Omental fat pad (tissue), 4 donors: Measurements from ENCODE around the gene MND1. TPM values are rescaled to one million over a fixed set of nuclear protein-coding genes. Genes with fewer than 3 reads are reported as not detected.
"Not testable (repeated sequence)": the region's sequence is repeated elsewhere in the genome, so short reads cannot be mapped to it uniquely, and the experiment has no call there.

Source experiments
- ATAC-seq: fragments of 150-250 bp; one replicate; pipeline ENCODE4 v1.9.1; 2016; ENCODE audit warnings: mild to moderate bottlenecking, moderate library complexity; ENCODE audit not compliant: low FRiP score
- DNase-seq: peaks from one replicate; pipeline ENCODE4 v3.0.0-alpha.2; 2019; ENCODE audit warnings: low spot score
- CTCF ChIP-seq, 3 donors: fragments of 450-650 bp; IDR thresholded peaks; one replicate each; pipeline ENCODE4 v1.5.1; 2016 to 2017; ENCODE audit warnings: antibody characterized with exemption in 3 of 3, mild to moderate bottlenecking in 3 of 3, moderate library complexity in 2 of 3
- total RNA-seq, 4 donors: library from RNA; depleted of rRNA; stranded (reverse); fragments of >200 nt; gene quantifications; one replicate each; pipeline ENCODE4 v1.1.0, GENCODE V29; 2016

The MND1 gene
- total RNA-seq, 4 donors from 2014 or later: 1.6 TPM; not detected in 3

GRCh38 chr4:153439831-153440230 lies 95.3 kb downstream of the MND1 start:
- no peak for DNase-seq
- no peak for TF ChIP-seq CTCF (IDR thresholded peaks at IDR 0.05)
- ATAC-seq: no peak

- TF ChIP-seq CTCF (IDR thresholded peaks at IDR 0.05): no peak
- DNase-seq: no peak
- no peak for ATAC-seq
These were observed 96.0 kb downstream of the MND1 start for GRCh38 chr4:153440475-153440874.

- peak; percentile 57 for ATAC-seq
- TF ChIP-seq CTCF (IDR thresholded peaks at IDR 0.05): no peak
- no peak for DNase-seq
These were observed 102.9 kb downstream of the MND1 start for GRCh38 chr4:153447175-153447905.

GRCh38 chr4:153448003-153448731 lies 103.7 kb downstream of the MND1 start:
- TF ChIP-seq CTCF (IDR thresholded peaks at IDR 0.05): no peak
- no peak for DNase-seq
- no peak for ATAC-seq

GRCh38 chr4:153449338-153449737 lies 104.8 kb downstream of the MND1 start:
- ATAC-seq: no peak
- TF ChIP-seq CTCF (IDR thresholded peaks at IDR 0.05): no peak

GRCh38 chr4:153450544-153450917 lies 106.0 kb downstream of the MND1 start:
- DNase-seq: no peak
- ATAC-seq: no peak
- TF ChIP-seq CTCF (IDR thresholded peaks at IDR 0.05): no peak

More at GRCh38 chr4:153449338-153449737, 104.8 kb downstream of the MND1 start:
- DNase-seq: no peak

- DNase-seq, ATAC-seq: not testable (repeated sequence)
These were observed 106.7 kb downstream of the MND1 start for GRCh38 chr4:153451145-153451544.
